ENCODE results near the gene ACHE.
"Not testable (repeated sequence)": the region's sequence is repeated elsewhere in the genome, so short reads cannot be mapped to it uniquely, and the experiment has no call there.

The ACHE gene

GRCh38 chr7:100914879-100915447 lies 19.3 kb upstream of the ACHE start:
- Histone ChIP-seq H3K4me3 (ENCODE audit: low read depth in 1 of 2, low read length in 2 of 2) (no peak overlapping the region), H3K9me3 (ENCODE audit: control insufficient read depth in 1 of 2, low read length in 2 of 2) (no peaks in the 10 kb centered on the region), H3K36me3 (ENCODE audit: control insufficient read depth in 1 of 2, insufficient read depth in 2 of 2, low read length in 2 of 2) (no peaks in the 10 kb centered on the region), H3K4me1 (ENCODE audit: control insufficient read depth in 1 of 2, insufficient read depth in 2 of 2, low read length in 2 of 2) (no peaks in the 10 kb centered on the region), H3K27ac (ENCODE audit: low read length) (no peak overlapping the region), H3K27me3 (ENCODE audit: low read depth, low read length) (no peaks in the 10 kb centered on the region)

GRCh38 chr7:100914208-100914878 lies 18.7 kb upstream of the ACHE start:
- Histone ChIP-seq H3K4me3 (ENCODE audit: low read depth in 1 of 2, low read length in 2 of 2) (no peak overlapping the region), H3K9me3 (ENCODE audit: control insufficient read depth in 1 of 2, low read length in 2 of 2) (no peaks in the 10 kb centered on the region), H3K36me3 (ENCODE audit: control insufficient read depth in 1 of 2, insufficient read depth in 2 of 2, low read length in 2 of 2) (no peaks in the 10 kb centered on the region), H3K27ac (ENCODE audit: low read length) (no peak overlapping the region), H3K27me3 (ENCODE audit: low read depth, low read length) (no peaks in the 10 kb centered on the region), H3K4me1 (ENCODE audit: control insufficient read depth in 1 of 2, insufficient read depth in 2 of 2, low read length in 2 of 2) (no peaks in the 10 kb centered on the region)

GRCh38 chr7:100911484-100911883 lies 15.8 kb upstream of the ACHE start:
- Histone ChIP-seq H3K27me3 (ENCODE audit: low read depth, low read length) (no peaks in the 10 kb centered on the region), H3K9me3 (ENCODE audit: control insufficient read depth in 1 of 2, low read length in 2 of 2) (no peaks in the 10 kb centered on the region), H3K36me3 (ENCODE audit: control insufficient read depth in 1 of 2, insufficient read depth in 2 of 2, low read length in 2 of 2) (no peaks in the 10 kb centered on the region), H3K4me3 (ENCODE audit: low read depth in 1 of 2, low read length in 2 of 2) (no peak overlapping the region), H3K4me1 (ENCODE audit: control insufficient read depth in 1 of 2, insufficient read depth in 2 of 2, low read length in 2 of 2) (no peaks in the 10 kb centered on the region), H3K27ac (ENCODE audit: low read length) (no peak overlapping the region)

DNA sequence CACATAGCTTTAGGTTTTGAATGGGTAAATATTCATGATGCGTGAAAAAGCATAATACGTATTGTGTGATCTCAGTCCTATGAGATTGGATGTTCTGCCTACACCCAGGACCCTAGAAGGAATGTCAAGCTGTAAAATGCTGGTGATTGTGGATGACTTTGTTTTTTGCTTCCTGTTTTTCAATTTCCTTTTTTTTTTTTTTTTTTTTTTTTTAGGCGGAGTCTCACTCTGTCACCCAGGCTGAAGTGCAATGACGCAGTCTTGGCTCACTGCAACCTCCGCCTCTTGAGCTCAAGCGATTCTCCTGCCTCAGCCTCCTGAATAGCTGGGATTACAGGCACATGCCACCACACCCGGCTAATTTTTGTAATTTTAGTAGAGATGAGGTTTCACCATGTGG lies 14.8 kb upstream of the ACHE start:
- H3K4me3 ChIP-seq (ENCODE audit: low read depth in 1 of 2, low read length in 2 of 2); H3K36me3 ChIP-seq (ENCODE audit: control insufficient read depth in 1 of 2, insufficient read depth in 2 of 2, low read length in 2 of 2); H3K4me1 ChIP-seq (ENCODE audit: control insufficient read depth in 1 of 2, insufficient read depth in 2 of 2, low read length in 2 of 2); H3K27me3 ChIP-seq (ENCODE audit: low read depth, low read length); H3K27ac ChIP-seq (ENCODE audit: low read length); H3K9me3 ChIP-seq (ENCODE audit: control insufficient read depth in 1 of 2, low read length in 2 of 2): not testable (repeated sequence)

DNA sequence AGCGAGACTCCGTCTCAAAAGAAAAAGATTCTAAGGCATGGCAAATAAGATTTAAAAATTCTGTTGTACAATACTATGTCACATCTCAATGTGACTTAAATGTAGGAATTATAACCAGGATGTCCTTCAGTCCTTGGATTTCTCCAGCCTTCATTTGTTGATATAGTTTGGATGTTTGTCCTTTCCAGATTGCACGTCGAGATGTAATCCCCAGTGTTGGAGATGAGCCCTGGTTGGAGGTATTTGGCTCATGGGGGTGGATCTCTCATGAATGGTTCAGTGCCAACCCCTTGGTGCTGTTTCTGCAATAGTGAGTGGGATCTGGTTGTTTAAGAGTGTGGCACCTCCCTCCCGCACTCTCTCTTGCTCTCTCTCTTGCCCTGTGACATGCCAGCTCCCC lies 12.8 kb upstream of the ACHE start:
- Histone ChIP-seq H3K36me3 (ENCODE audit: control insufficient read depth in 1 of 2, insufficient read depth in 2 of 2, low read length in 2 of 2) (no peaks in the 10 kb centered on the region), H3K27me3 (ENCODE audit: low read depth, low read length) (no peaks in the 10 kb centered on the region), H3K4me3 (ENCODE audit: low read depth in 1 of 2, low read length in 2 of 2) (no peak overlapping the region), H3K9me3 (ENCODE audit: control insufficient read depth in 1 of 2, low read length in 2 of 2) (peaks cover 0 to 2% of the 10 kb centered on the region in 2 donors), H3K27ac (ENCODE audit: low read length) (no peak overlapping the region), H3K4me1 (ENCODE audit: control insufficient read depth in 1 of 2, insufficient read depth in 2 of 2, low read length in 2 of 2) (no peaks in the 10 kb centered on the region)

DNA sequence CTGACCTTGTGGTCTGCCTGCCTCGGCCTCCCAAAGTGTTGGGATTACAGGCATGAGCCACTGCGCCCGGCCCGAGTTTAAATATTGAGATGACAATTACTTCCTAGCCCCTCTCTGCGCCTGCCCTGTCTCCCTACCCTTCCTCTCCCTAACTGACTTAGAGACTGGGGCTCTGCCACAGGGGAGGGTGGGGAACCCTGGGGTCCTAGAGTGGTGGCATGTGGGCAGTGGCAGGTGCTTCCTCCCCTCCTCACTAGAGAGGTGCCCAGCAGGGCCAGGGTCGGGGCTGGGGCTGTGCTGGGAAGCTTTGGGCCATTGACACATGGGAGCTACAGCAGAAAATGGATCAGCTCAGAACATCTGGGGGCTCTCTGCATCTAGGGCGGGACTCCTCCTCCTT lies 7.0 kb upstream of the ACHE start:
- Histone ChIP-seq H3K9me3 (ENCODE audit: control insufficient read depth in 1 of 2, low read length in 2 of 2) (peaks cover 0 to 2% of the 10 kb centered on the region in 2 donors), H3K36me3 (ENCODE audit: control insufficient read depth in 1 of 2, insufficient read depth in 2 of 2, low read length in 2 of 2) (no peaks in the 10 kb centered on the region), H3K27me3 (ENCODE audit: low read depth, low read length) (no peaks in the 10 kb centered on the region), H3K4me1 (ENCODE audit: control insufficient read depth in 1 of 2, insufficient read depth in 2 of 2, low read length in 2 of 2) (no peaks in the 10 kb centered on the region), H3K27ac (ENCODE audit: low read length) (no peak overlapping the region), H3K4me3 (ENCODE audit: low read depth in 1 of 2, low read length in 2 of 2) (no peak overlapping the region)

GRCh38 chr7:100901921-100902332 lies 6.2 kb upstream of the ACHE start:
- peaks cover 0 to 5% of the 10 kb centered on the region in 2 donors for H3K4me1 ChIP-seq (ENCODE audit: control insufficient read depth in 1 of 2, insufficient read depth in 2 of 2, low read length in 2 of 2)
- H3K4me3 ChIP-seq (ENCODE audit: low read depth in 1 of 2, low read length in 2 of 2), result no peak overlapping the region
- no peaks in the 10 kb centered on the region for H3K27me3 ChIP-seq (ENCODE audit: low read depth, low read length)
- H3K27ac ChIP-seq (ENCODE audit: low read length), result no peak overlapping the region
- H3K36me3 ChIP-seq (ENCODE audit: control insufficient read depth in 1 of 2, insufficient read depth in 2 of 2, low read length in 2 of 2), result no peaks in the 10 kb centered on the region
- H3K9me3 ChIP-seq (ENCODE audit: control insufficient read depth in 1 of 2, low read length in 2 of 2), result peaks cover 0 to 2% of the 10 kb centered on the region in 2 donors

DNA sequence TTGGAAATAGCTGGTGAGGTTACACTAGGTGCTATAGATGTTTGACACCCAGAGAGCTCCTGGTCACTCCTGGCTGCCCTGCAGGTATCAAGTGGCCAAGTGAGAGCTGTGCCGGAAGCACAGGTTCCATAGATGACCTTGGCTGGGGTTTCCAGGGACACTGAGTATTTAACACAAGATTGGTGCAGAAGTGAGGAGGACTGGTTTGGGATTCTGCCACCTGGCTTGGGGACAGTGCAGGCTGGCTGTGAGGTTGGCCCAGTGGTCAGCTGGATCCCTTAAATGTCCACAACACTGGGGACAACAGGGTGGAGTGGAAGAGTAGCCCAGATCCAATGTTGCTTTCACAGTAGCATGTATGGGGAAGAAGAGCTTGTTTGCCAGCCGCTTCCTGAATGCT lies 5.3 kb upstream of the ACHE start:
- Histone ChIP-seq H3K27me3 (ENCODE audit: low read depth, low read length) (peaks cover 5% of the 10 kb centered on the region), H3K9me3 (ENCODE audit: control insufficient read depth in 1 of 2, low read length in 2 of 2) (no peaks in the 10 kb centered on the region), H3K4me1 (ENCODE audit: control insufficient read depth in 1 of 2, insufficient read depth in 2 of 2, low read length in 2 of 2) (peaks cover 0 to 12% of the 10 kb centered on the region in 2 donors), H3K4me3 (ENCODE audit: low read depth in 1 of 2, low read length in 2 of 2) (no peak overlapping the region), H3K36me3 (ENCODE audit: control insufficient read depth in 1 of 2, insufficient read depth in 2 of 2, low read length in 2 of 2) (no peaks in the 10 kb centered on the region), H3K27ac (ENCODE audit: low read length) (no peak overlapping the region)

- Histone ChIP-seq H3K4me3 (ENCODE audit: low read depth in 1 of 2, low read length in 2 of 2) (no peak overlapping the region), H3K36me3 (ENCODE audit: control insufficient read depth in 1 of 2, insufficient read depth in 2 of 2, low read length in 2 of 2) (no peaks in the 10 kb centered on the region), H3K9me3 (ENCODE audit: control insufficient read depth in 1 of 2, low read length in 2 of 2) (no peaks in the 10 kb centered on the region), H3K27me3 (ENCODE audit: low read depth, low read length) (peaks cover 6% of the 10 kb centered on the region), H3K27ac (ENCODE audit: low read length) (no peak overlapping the region), H3K4me1 (ENCODE audit: control insufficient read depth in 1 of 2, insufficient read depth in 2 of 2, low read length in 2 of 2) (peaks cover 0 to 22% of the 10 kb centered on the region in 2 donors)
Observed at GRCh38 chr7:100899432-100899831, 3.7 kb upstream of the ACHE start.

GRCh38 chr7:100897772-100898454 lies 2.2 kb upstream of the ACHE start:
- Histone ChIP-seq H3K27ac (ENCODE audit: low read length) (no peak overlapping the region), H3K4me1 (ENCODE audit: control insufficient read depth in 1 of 2, insufficient read depth in 2 of 2, low read length in 2 of 2) (peaks cover 0 to 22% of the 10 kb centered on the region in 2 donors), H3K36me3 (ENCODE audit: control insufficient read depth in 1 of 2, insufficient read depth in 2 of 2, low read length in 2 of 2) (no peaks in the 10 kb centered on the region), H3K9me3 (ENCODE audit: control insufficient read depth in 1 of 2, low read length in 2 of 2) (no peaks in the 10 kb centered on the region), H3K4me3 (ENCODE audit: low read depth in 1 of 2, low read length in 2 of 2) (no peak overlapping the region), H3K27me3 (ENCODE audit: low read depth, low read length) (peaks cover 6% of the 10 kb centered on the region)

GRCh38 chr7:100896732-100897608 lies 1.3 kb upstream of the ACHE start:
- Histone ChIP-seq H3K27me3 (ENCODE audit: low read depth, low read length) (peaks cover 6% of the 10 kb centered on the region), H3K36me3 (ENCODE audit: control insufficient read depth in 1 of 2, insufficient read depth in 2 of 2, low read length in 2 of 2) (no peaks in the 10 kb centered on the region), H3K9me3 (ENCODE audit: control insufficient read depth in 1 of 2, low read length in 2 of 2) (no peaks in the 10 kb centered on the region), H3K4me3 (ENCODE audit: low read depth in 1 of 2, low read length in 2 of 2) (peak overlapping the region; percentile 26 to 49), H3K4me1 (ENCODE audit: control insufficient read depth in 1 of 2, insufficient read depth in 2 of 2, low read length in 2 of 2) (peaks cover 0 to 22% of the 10 kb centered on the region in 2 donors), H3K27ac (ENCODE audit: low read length) (no peak overlapping the region)
